ENCODE results near the gene INCA1.

The INCA1 gene

GRCh38 chr17:5034651-5035050 lies 37.3 kb upstream of the INCA1 start:
- H3F3A ChIP-seq (ENCODE audit: insufficient read depth), result peaks cover 5% of the 10 kb centered on the region; the same call in 1 of the 2 replicates
- H4K20me1 ChIP-seq (ENCODE audit: low read depth, low read length), result no peaks in the 10 kb centered on the region
- no peaks in the 10 kb centered on the region for H3K9me2 ChIP-seq (replicated peaks; ENCODE audit: insufficient read depth, low read length)
- H2AFZ ChIP-seq (ENCODE audit: low read depth, low read length, severe bottlenecking), result no peak overlapping the region
- no peak overlapping the region for H3K4me2 ChIP-seq (ENCODE audit: low read depth, low read length, poor library complexity, severe bottlenecking)
- H3K27ac ChIP-seq (ENCODE audit: low read depth, low read length), result no peak overlapping the region
- no peak for TF ChIP-seq CTCF (IDR thresholded peaks at IDR 0.05; ENCODE audit: insufficient read depth, low read length, poor library complexity, severe bottlenecking)
- no peak for TF ChIP-seq EZH2phosphoT487 (conservative IDR thresholded peaks at IDR 0.05; ENCODE audit: low read length)
- no peaks in the 10 kb centered on the region for H3K9me3 ChIP-seq (ENCODE audit: insufficient read depth, low read length)
- no peaks in the 10 kb centered on the region for H3K79me2 ChIP-seq (ENCODE audit: insufficient read depth, low read length)
- H3K9ac ChIP-seq (ENCODE audit: low read length), result no peak overlapping the region
- no peak overlapping the region for H3K4me3 ChIP-seq (ENCODE audit: insufficient read depth, low read length, poor library complexity, severe bottlenecking)
- H3K36me3 ChIP-seq (ENCODE audit: low read length), result no peaks in the 10 kb centered on the region
- no peaks in the 10 kb centered on the region for H3K27me3 ChIP-seq (ENCODE audit: low read length)

GRCh38 chr17:5034063-5034462 lies 36.7 kb upstream of the INCA1 start:
- Histone ChIP-seq H3K27ac (ENCODE audit: low read depth, low read length) (no peak overlapping the region), H3F3A (ENCODE audit: insufficient read depth) (peaks cover 5% of the 10 kb centered on the region; the same call in 1 of the 2 replicates), H3K79me2 (ENCODE audit: insufficient read depth, low read length) (no peaks in the 10 kb centered on the region), H3K4me3 (ENCODE audit: insufficient read depth, low read length, poor library complexity, severe bottlenecking) (no peak overlapping the region), H3K4me2 (ENCODE audit: low read depth, low read length, poor library complexity, severe bottlenecking) (no peak overlapping the region), H3K36me3 (ENCODE audit: low read length) (no peaks in the 10 kb centered on the region), H3K27me3 (ENCODE audit: low read length) (no peaks in the 10 kb centered on the region), H4K20me1 (ENCODE audit: low read depth, low read length) (no peaks in the 10 kb centered on the region), H3K9me3 (ENCODE audit: insufficient read depth, low read length) (no peaks in the 10 kb centered on the region), H3K9me2 (replicated peaks; ENCODE audit: insufficient read depth, low read length) (no peaks in the 10 kb centered on the region), H2AFZ (ENCODE audit: low read depth, low read length, severe bottlenecking) (no peak overlapping the region), H3K9ac (ENCODE audit: low read length) (no peak overlapping the region)
- TF ChIP-seq EZH2phosphoT487 (conservative IDR thresholded peaks at IDR 0.05; ENCODE audit: low read length) (no peak), CTCF (IDR thresholded peaks at IDR 0.05; ENCODE audit: insufficient read depth, low read length, poor library complexity, severe bottlenecking) (no peak)

GRCh38 chr17:5033352-5034015 lies 36.2 kb upstream of the INCA1 start:
- TF ChIP-seq EZH2phosphoT487 (conservative IDR thresholded peaks at IDR 0.05; ENCODE audit: low read length), result no peak
- no peak for TF ChIP-seq CTCF (IDR thresholded peaks at IDR 0.05; ENCODE audit: insufficient read depth, low read length, poor library complexity, severe bottlenecking)
- H3F3A ChIP-seq (ENCODE audit: insufficient read depth), result peaks cover 5% of the 10 kb centered on the region; the same call in 1 of the 2 replicates
- no peak overlapping the region for H3K27ac ChIP-seq (ENCODE audit: low read depth, low read length)
- H3K4me2 ChIP-seq (ENCODE audit: low read depth, low read length, poor library complexity, severe bottlenecking), result no peak overlapping the region
- H3K9me2 ChIP-seq (replicated peaks; ENCODE audit: insufficient read depth, low read length), result no peaks in the 10 kb centered on the region
- no peak overlapping the region for H3K9ac ChIP-seq (ENCODE audit: low read length)
- no peaks in the 10 kb centered on the region for H4K20me1 ChIP-seq (ENCODE audit: low read depth, low read length)
- no peaks in the 10 kb centered on the region for H3K79me2 ChIP-seq (ENCODE audit: insufficient read depth, low read length)
- H3K27me3 ChIP-seq (ENCODE audit: low read length), result no peaks in the 10 kb centered on the region
- no peaks in the 10 kb centered on the region for H3K9me3 ChIP-seq (ENCODE audit: insufficient read depth, low read length)
- H3K4me3 ChIP-seq (ENCODE audit: insufficient read depth, low read length, poor library complexity, severe bottlenecking), result no peak overlapping the region
- H2AFZ ChIP-seq (ENCODE audit: low read depth, low read length, severe bottlenecking), result no peak overlapping the region
- no peaks in the 10 kb centered on the region for H3K36me3 ChIP-seq (ENCODE audit: low read length)
